ENCODE results near the gene FAM13A. TPM values are rescaled to one million over a fixed set of nuclear protein-coding genes. Genes with fewer than 3 reads are reported as not detected.

FAM13A gene
- polyA plus RNA-seq, 1 experiment = 9.5 TPM

DNA sequence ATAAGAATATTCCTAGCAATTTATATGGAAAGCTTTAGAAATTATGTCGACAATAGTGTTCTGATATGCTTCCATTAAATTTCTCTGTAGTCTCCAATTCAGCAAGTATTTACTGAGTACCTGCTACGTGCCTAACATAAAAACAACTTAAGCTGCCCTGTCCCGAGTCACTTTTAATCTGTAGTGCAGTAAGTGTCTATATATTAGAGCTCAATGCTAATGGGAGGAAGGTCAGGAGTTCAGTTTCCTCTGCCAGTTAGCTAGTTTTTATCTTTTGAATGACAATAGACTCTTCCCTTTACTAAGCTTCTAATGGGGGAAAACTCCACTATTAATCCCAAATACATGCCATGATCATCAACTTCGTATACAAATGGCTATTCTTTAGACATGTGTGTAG lies 240.6 kb downstream of the FAM13A start:
- TF ChIP-seq, protein P1, sequence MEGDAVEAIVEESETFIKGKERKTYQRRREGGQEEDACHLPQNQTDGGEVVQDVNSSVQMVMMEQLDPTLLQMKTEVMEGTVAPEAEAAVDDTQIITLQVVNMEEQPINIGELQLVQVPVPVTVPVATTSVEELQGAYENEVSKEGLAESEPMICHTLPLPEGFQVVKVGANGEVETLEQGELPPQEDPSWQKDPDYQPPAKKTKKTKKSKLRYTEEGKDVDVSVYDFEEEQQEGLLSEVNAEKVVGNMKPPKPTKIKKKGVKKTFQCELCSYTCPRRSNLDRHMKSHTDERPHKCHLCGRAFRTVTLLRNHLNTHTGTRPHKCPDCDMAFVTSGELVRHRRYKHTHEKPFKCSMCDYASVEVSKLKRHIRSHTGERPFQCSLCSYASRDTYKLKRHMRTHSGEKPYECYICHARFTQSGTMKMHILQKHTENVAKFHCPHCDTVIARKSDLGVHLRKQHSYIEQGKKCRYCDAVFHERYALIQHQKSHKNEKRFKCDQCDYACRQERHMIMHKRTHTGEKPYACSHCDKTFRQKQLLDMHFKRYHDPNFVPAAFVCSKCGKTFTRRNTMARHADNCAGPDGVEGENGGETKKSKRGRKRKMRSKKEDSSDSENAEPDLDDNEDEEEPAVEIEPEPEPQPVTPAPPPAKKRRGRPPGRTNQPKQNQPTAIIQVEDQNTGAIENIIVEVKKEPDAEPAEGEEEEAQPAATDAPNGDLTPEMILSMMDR (IDR thresholded peaks at IDR 0.05; ENCODE audit: insufficient read depth, low read depth, low read length) = no peak
- ChIA-PET CTCF (interaction anchor here (1.1 to 6.2 kb wide), 2 partner anchors 110 to 207 kb away, joined by 3 to 119 read pairs; no protein-coding TSS in a partner anchor), POLR2A (no interaction called here)
- no peak for DNase-seq (ENCODE audit: low read depth)
- no peaks in the 10 kb centered on the region for H3K36me3 ChIP-seq (ENCODE audit: control insufficient read depth, insufficient read depth, low read length)
- no peak overlapping the region for H3K4me3 ChIP-seq (ENCODE audit: low read depth, low read length)
- H3K27me3 ChIP-seq (ENCODE audit: control insufficient read depth, insufficient read depth, low read length) = no peaks in the 10 kb centered on the region

DNA sequence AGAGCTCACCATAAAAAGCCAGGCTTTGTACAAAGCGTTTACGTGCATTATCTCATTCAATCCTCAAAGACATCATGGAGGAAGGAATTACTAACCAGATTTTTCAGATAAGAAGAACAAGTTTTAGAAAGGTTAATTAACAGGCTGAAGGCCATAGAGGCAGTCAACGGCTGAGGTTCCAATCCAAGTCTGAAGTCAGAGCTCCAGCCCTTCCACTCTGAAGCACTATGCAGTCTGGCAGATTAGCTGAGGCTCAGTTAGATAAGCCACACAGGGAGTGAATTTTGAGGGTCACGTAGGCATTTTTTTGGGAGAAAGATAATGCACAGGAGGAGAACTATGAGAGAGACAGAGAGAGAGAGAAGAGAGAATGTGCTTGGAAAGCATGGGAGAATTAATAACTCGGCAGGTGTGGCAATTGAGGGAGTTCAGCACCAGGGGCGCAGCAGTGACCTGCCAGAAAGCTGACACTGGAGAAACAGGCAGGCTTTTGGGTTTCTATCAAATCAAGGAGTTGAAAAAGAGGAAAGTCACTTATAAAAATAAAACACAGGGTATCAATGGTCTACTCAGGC lies 242.9 kb downstream of the FAM13A start:
- TF ChIP-seq, protein P1 (IDR thresholded peaks at IDR 0.05; ENCODE audit: insufficient read depth, low read depth, low read length) = no peak
- Histone ChIP-seq H3K4me3 (ENCODE audit: low read depth, low read length) (no peak overlapping the region), H3K27me3 (ENCODE audit: control insufficient read depth, insufficient read depth, low read length) (no peaks in the 10 kb centered on the region), H3K36me3 (ENCODE audit: control insufficient read depth, insufficient read depth, low read length) (no peaks in the 10 kb centered on the region)
- ChIA-PET CTCF (no interaction called here), POLR2A (no interaction called here)
- DNase-seq (ENCODE audit: low read depth) = no peak

DNA sequence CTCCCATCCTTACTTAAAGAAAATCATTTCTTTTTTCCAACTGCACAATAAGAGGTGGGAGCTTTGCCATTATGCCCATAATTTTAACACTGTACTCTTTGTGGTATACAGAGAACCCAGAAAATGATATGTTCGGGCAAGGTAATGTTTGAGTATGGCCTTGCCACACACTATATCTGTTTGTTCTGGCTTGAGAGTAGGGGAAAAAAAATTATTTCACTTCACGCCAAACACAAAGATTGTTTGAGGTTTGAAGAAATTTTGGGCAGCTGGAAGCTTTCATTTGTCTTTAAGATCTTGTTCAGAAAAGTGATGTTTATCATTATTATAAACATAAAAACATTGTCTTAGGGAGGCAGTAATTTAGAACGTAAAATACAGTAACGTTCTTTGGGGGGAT lies 244.0 kb downstream of the FAM13A start:
- TF ChIP-seq, protein P1 (IDR thresholded peaks at IDR 0.05; ENCODE audit: insufficient read depth, low read depth, low read length) = no peak
- ChIA-PET POLR2A (no interaction called here), CTCF (interaction anchor here (1.3 kb wide), 1 partner anchor 209 kb away, joined by 3 read pairs; no protein-coding TSS in a partner anchor)
- Histone ChIP-seq H3K27me3 (ENCODE audit: control insufficient read depth, insufficient read depth, low read length) (no peaks in the 10 kb centered on the region), H3K36me3 (ENCODE audit: control insufficient read depth, insufficient read depth, low read length) (no peaks in the 10 kb centered on the region), H3K4me3 (ENCODE audit: low read depth, low read length) (no peak overlapping the region)
- DNase-seq (ENCODE audit: low read depth) = no peak

DNA sequence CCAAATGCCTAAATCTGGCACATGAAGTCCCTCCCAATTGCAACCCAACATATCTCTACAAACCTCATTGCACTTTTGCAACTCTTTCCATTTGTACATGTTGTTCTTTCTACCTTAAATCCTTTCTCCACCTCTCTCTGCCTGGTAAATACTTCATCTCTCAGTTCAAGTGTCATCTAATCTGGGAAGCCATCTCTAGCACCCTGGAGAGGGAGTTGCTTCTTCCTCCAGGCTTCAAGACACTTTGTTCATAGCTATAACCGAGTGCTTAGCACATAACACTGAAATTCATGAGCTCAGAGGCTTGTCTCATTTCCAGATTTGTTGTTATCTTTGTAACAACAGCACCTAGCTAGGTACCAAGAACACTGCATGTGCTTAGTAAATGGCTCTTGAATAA lies 244.6 kb downstream of the FAM13A start:
- H3K4me3 ChIP-seq (ENCODE audit: low read depth, low read length) = no peak overlapping the region
- CTCF ChIA-PET = interaction anchor here (1.3 kb wide), 1 partner anchor 210 kb away, joined by 3 read pairs; no protein-coding TSS in a partner anchor

DNA sequence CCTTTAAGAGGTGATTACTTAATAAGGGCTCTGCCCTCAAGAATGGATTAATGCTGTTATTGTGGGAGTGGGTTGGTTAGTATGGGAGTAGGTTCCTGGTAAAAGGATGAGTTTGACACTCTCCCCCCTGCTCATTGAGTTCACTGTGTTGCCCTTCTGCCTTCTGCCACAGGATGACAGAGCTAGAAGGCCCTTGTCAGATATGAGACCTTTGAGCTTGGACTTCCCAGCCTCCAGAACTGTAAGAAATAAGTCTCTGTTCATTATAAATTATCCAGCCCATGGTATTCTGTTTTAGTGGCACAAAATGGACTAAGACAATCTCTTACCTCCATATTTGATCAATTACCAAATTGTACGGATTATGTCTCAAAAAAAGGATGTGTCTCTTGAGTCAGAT lies 245.1 kb downstream of the FAM13A start:
- TF ChIP-seq, protein P1 (IDR thresholded peaks at IDR 0.05; ENCODE audit: insufficient read depth, low read depth, low read length) = no peak
- H3K36me3 ChIP-seq (ENCODE audit: control insufficient read depth, insufficient read depth, low read length) = no peaks in the 10 kb centered on the region
- POLR2A ChIA-PET = no interaction called here
- H3K27me3 ChIP-seq (ENCODE audit: control insufficient read depth, insufficient read depth, low read length) = no peaks in the 10 kb centered on the region
- DNase-seq (ENCODE audit: low read depth) = no peak
- CTCF ChIA-PET = interaction anchor here (1.0 kb wide), 1 partner anchor 212 kb away, joined by 3 read pairs; no protein-coding TSS in a partner anchor
- H3K4me3 ChIP-seq (ENCODE audit: low read depth, low read length) = no peak overlapping the region

More for the DNA sequence above, 244.6 kb downstream of the FAM13A start:
- Histone ChIP-seq H3K27me3 (ENCODE audit: control insufficient read depth, insufficient read depth, low read length) (no peaks in the 10 kb centered on the region), H3K36me3 (ENCODE audit: control insufficient read depth, insufficient read depth, low read length) (no peaks in the 10 kb centered on the region)
- POLR2A ChIA-PET = no interaction called here
- DNase-seq (ENCODE audit: low read depth) = no peak
- TF ChIP-seq, protein P1 (IDR thresholded peaks at IDR 0.05; ENCODE audit: insufficient read depth, low read depth, low read length) = no peak

Measured in BJ (cell line).